Loucy (cell line): ENCODE data around the gene SH3GLB1.

Source experiments
- H2AFZ ChIP-seq: fragments of 200-600 bp; sonication (generic); 2 replicates; pipeline ENCODE4 v1.6.0; 2016; ENCODE audit warnings: antibody characterized with exemption, mild to moderate bottlenecking, low read length, moderate library complexity
- H3F3A ChIP-seq: fragments of 200-600 bp; 2 replicates; pipeline ENCODE4 v1.6.0; 2016; ENCODE audit warnings: antibody characterized with exemption, low read depth, mild to moderate bottlenecking
- H3K27me3 ChIP-seq: fragments of 200-600 bp; sonication (generic); 2 replicates; pipeline ENCODE4 v1.6.1; 2014; ENCODE audit warnings: low read length, mild to moderate bottlenecking; ENCODE audit not compliant: insufficient read depth, poor library complexity, severe bottlenecking
- H3K36me3 ChIP-seq: fragments of 200-600 bp; sonication (generic); 2 replicates; pipeline ENCODE4 v1.6.1; 2016; ENCODE audit warnings: low read length; ENCODE audit not compliant: insufficient read depth
- H3K4me1 ChIP-seq: fragments of 200-600 bp; sonication (generic); 2 replicates; pipeline ENCODE4 v1.5.1; 2014; ENCODE audit warnings: low read length, mild to moderate bottlenecking; ENCODE audit not compliant: insufficient read depth, poor library complexity, severe bottlenecking
- H3K4me2 ChIP-seq: fragments of 200-600 bp; sonication (generic); 2 replicates; pipeline ENCODE4 v1.6.0; 2014; ENCODE audit warnings: antibody characterized with exemption, low read length, low read depth, mild to moderate bottlenecking; ENCODE audit not compliant: poor library complexity, severe bottlenecking
- H3K4me3 ChIP-seq: fragments of 200-600 bp; sonication (generic); 2 replicates; pipeline ENCODE4 v1.5.1; 2014; ENCODE audit warnings: low read length, mild to moderate bottlenecking, mixed read lengths; ENCODE audit not compliant: poor library complexity, severe bottlenecking
- H3K79me2 ChIP-seq: fragments of 200-600 bp; sonication (generic); 2 replicates; pipeline ENCODE4 v1.6.1; 2014; ENCODE audit warnings: low read length; ENCODE audit not compliant: insufficient read depth
- H3K9ac ChIP-seq: fragments of 200-600 bp; sonication (generic); 2 replicates; pipeline ENCODE4 v1.6.0; 2014; ENCODE audit warnings: mild to moderate bottlenecking, low read depth, low read length, moderate library complexity; ENCODE audit not compliant: poor library complexity, severe bottlenecking
- H3K9me2 ChIP-seq: fragments of 200-600 bp; sonication (generic); replicated peaks from 2 replicates; pipeline ENCODE4 v1.6.1; 2016; ENCODE audit warnings: low read depth, low read length, mixed read lengths
- H3K9me3 ChIP-seq: fragments of 200-600 bp; sonication (generic); 2 replicates; pipeline ENCODE4 v1.6.1; 2014; ENCODE audit warnings: mild to moderate bottlenecking, antibody characterized with exemption, low read length, low read depth; ENCODE audit not compliant: insufficient read depth
- H4K20me1 ChIP-seq: fragments of 200-600 bp; sonication (generic); 2 replicates; pipeline ENCODE4 v1.6.0; 2014; ENCODE audit warnings: antibody characterized with exemption, low read length, mild to moderate bottlenecking; ENCODE audit not compliant: insufficient read depth, poor library complexity, severe bottlenecking
- CTCF ChIP-seq: fragments of 200-600 bp; sonication (generic); conservative IDR thresholded peaks from 2 replicates; pipeline ENCODE4 v1.5.1; 2014; ENCODE audit warnings: mild to moderate bottlenecking, antibody characterized with exemption, low read length
- EZH2phosphoT487 ChIP-seq: fragments of 200-600 bp; IDR thresholded peaks from 2 replicates; pipeline ENCODE4 v1.6.1; 2018; ENCODE audit warnings: antibody characterized with exemption, mild to moderate bottlenecking, moderate library complexity, borderline replicate concordance

Gene SH3GLB1

GRCh38 chr1:86779308-86780191, 75.2 kb downstream of the SH3GLB1 start:
- Histone ChIP-seq H3K4me1 (peaks cover 6% of the 10 kb centered on the region), H2AFZ (no peak overlapping the region), H3K4me3 (no peak overlapping the region), H3K27me3 (no peaks in the 10 kb centered on the region), H3K36me3 (no peaks in the 10 kb centered on the region), H3K4me2 (no peak overlapping the region), H3K79me2 (no peaks in the 10 kb centered on the region), H3K9me2 (no peaks in the 10 kb centered on the region), H3K9me3 (no peaks in the 10 kb centered on the region), H4K20me1 (no peaks in the 10 kb centered on the region), H3F3A (no peaks in the 10 kb centered on the region), H3K9ac (no peak overlapping the region)
- TF ChIP-seq EZH2phosphoT487 (no peak), CTCF (no peak)

DNA sequence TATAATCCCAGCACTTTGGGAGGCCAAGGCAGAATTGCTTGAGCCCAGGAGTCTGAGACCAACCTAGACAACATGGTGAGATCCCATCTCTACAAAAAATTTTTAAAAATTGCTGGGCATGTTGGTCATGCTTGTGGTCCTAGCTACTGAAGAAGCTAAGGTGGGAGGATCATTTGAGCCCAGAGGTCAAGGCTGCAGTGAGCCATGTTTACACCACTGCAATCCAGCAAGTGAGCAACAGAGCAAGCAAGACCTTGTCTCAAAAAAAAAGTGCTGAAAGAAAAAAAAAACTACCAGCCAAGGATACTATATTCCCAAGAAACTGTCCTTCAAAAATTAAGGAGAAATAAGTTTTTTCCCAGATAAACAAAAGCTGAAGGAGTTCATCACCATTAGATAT, 78.1 kb downstream of the SH3GLB1 start:
- Histone ChIP-seq H3K4me1 (no peaks in the 10 kb centered on the region), H3K9me3 (no peaks in the 10 kb centered on the region), H3K9ac (no peak overlapping the region), H3K4me3 (no peak overlapping the region), H3F3A (no peaks in the 10 kb centered on the region), H4K20me1 (no peaks in the 10 kb centered on the region), H3K79me2 (no peaks in the 10 kb centered on the region), H3K27me3 (no peaks in the 10 kb centered on the region), H3K36me3 (no peaks in the 10 kb centered on the region), H3K4me2 (no peak overlapping the region), H2AFZ (no peak overlapping the region), H3K9me2 (no peaks in the 10 kb centered on the region)
- no peak for TF ChIP-seq EZH2phosphoT487
- no peak for TF ChIP-seq CTCF

- no peaks in the 10 kb centered on the region for H3F3A ChIP-seq
- H3K4me1 ChIP-seq, result no peaks in the 10 kb centered on the region
- H4K20me1 ChIP-seq, result no peaks in the 10 kb centered on the region
- H3K79me2 ChIP-seq, result no peaks in the 10 kb centered on the region
- no peaks in the 10 kb centered on the region for H3K9me3 ChIP-seq
- no peaks in the 10 kb centered on the region for H3K9me2 ChIP-seq
- H2AFZ ChIP-seq, result no peak overlapping the region
- H3K36me3 ChIP-seq, result no peaks in the 10 kb centered on the region
- H3K9ac ChIP-seq, result no peak overlapping the region
- H3K4me3 ChIP-seq, result no peak overlapping the region
- TF ChIP-seq CTCF (no peak), EZH2phosphoT487 (no peak)
- H3K4me2 ChIP-seq, result no peak overlapping the region
- H3K27me3 ChIP-seq, result no peaks in the 10 kb centered on the region
Observed at GRCh38 chr1:86787621-86788020, 83.2 kb downstream of the SH3GLB1 start.
